ENCODE data around the gene KEAP1.

Gene KEAP1

DNA sequence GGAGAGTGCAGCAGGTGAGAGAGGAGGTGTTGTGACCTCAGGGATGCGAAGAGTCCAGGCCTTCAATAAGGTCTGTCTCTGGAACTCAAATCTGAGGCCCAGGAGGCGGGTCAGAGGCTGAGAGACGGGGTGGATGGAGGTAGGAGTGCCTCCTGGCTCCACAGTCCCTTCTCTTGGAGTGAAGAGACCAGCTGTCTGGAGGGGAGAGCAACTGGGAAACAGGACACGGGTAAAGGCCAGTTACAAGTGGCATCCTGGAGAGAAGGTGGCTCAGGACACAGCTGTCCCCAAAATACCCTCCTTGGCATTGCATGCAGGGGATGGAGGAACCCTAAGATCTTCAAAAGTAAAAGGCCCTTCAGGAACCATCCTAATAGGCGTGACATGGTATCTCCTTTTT, 63.6 kb downstream of the KEAP1 start:
- DNase-seq: no peak
